RWPE1 (cell line): ENCODE data around the gene PRKCZ.

Source experiments
- CTCF ChIA-PET: fragments of 350-600 bp; sonication (Branson Sonifier 250); formaldehyde crosslinking; extraction: SDS; loops from one replicate; lab custom pipeline; 2021; lab: Yijun Ruan, JAX
- POLR2A ChIA-PET: fragments of 400-600 bp; formaldehyde crosslinking; extraction: SDS; loops from one replicate; lab custom pipeline; 2020; ENCODE audit warnings: antibody characterized with exemption; ENCODE audit not compliant: low non-redundant PET; lab: Yijun Ruan, JAX
- DNase-seq: peaks from one replicate; pipeline ENCODE4 v3.0.0; 2012; ENCODE audit warnings: low spot score
- H3K27ac ChIP-seq: fragments of 450-650 bp; 2 replicates; pipeline ENCODE4 v1.5.1; 2017
- CTCF ChIP-seq: fragments of 450-650 bp; conservative IDR thresholded peaks from 2 replicates; pipeline ENCODE4 v1.5.1; 2017; ENCODE audit warnings: low read depth, mild to moderate bottlenecking

PRKCZ gene

GRCh38 chr1:2043886-2044285, 6.3 kb upstream of the PRKCZ start:
- ChIA-PET CTCF (interaction anchor here (1.0 to 3.6 kb wide), 18 partner anchors 10 to 128 kb away, joined by 3 to 69 read pairs (median 6); no protein-coding TSS in a partner anchor), POLR2A (no interaction called here)
- no peak for TF ChIP-seq CTCF
- H3K27ac ChIP-seq, result no peak overlapping the region
- no peak for DNase-seq

- ChIA-PET CTCF (interaction anchor here (0.5 to 3.6 kb wide), 33 partner anchors 11 to 242 kb away, joined by 3 to 69 read pairs (median 4); no protein-coding TSS in a partner anchor), POLR2A (interaction anchor here (0.5 kb wide), 1 partner anchor 27 kb away, joined by 3 read pairs; no protein-coding TSS in a partner anchor)
- H3K27ac ChIP-seq, result no peak overlapping the region
- TF ChIP-seq CTCF, result peak; percentile 97
- peak; percentile 56 for DNase-seq
Measured at GRCh38 chr1:2044510-2045319, 5.5 kb upstream of the PRKCZ start.

GRCh38 chr1:2045468-2046173, 4.6 kb upstream of the PRKCZ start:
- no peak for DNase-seq
- no peak overlapping the region for H3K27ac ChIP-seq
- ChIA-PET POLR2A (no interaction called here), CTCF (interaction anchor here (0.6 to 3.6 kb wide), 27 partner anchors 12 to 261 kb away, joined by 3 to 69 read pairs (median 5); partner anchors contain the start of gene GABRD)
- TF ChIP-seq CTCF, result no peak

GRCh38 chr1:2046174-2046917, 3.9 kb upstream of the PRKCZ start:
- ChIA-PET CTCF (interaction anchor here (0.6 to 3.6 kb wide), 9 partner anchors 13 to 264 kb away, joined by 3 to 69 read pairs (median 5); partner anchors contain the start of gene GABRD), POLR2A (no interaction called here)
- no peak overlapping the region for H3K27ac ChIP-seq
- peak; percentile 43 for DNase-seq
- TF ChIP-seq CTCF, result peak; percentile 71

- DNase-seq, result no peak
- no peak overlapping the region for H3K27ac ChIP-seq
- ChIA-PET POLR2A (no interaction called here), CTCF (interaction anchor here (0.9 to 3.5 kb wide), 3 partner anchors 87 to 265 kb away, joined by 5 to 27 read pairs (median 5); no protein-coding TSS in a partner anchor)
- TF ChIP-seq CTCF, result no peak
Measured at GRCh38 chr1:2046953-2047748, 3.1 kb upstream of the PRKCZ start.
